ENCODE results near the gene RASGRF1. TPM values are rescaled to one million over a fixed set of nuclear protein-coding genes. Genes with fewer than 3 reads are reported as not detected.

The RASGRF1 gene
- total and polyA plus RNA-seq, 2 donors (not counting 1 experiment from before 2014, with no cell fraction given) = 1.0 to 9.4 TPM

DNA sequence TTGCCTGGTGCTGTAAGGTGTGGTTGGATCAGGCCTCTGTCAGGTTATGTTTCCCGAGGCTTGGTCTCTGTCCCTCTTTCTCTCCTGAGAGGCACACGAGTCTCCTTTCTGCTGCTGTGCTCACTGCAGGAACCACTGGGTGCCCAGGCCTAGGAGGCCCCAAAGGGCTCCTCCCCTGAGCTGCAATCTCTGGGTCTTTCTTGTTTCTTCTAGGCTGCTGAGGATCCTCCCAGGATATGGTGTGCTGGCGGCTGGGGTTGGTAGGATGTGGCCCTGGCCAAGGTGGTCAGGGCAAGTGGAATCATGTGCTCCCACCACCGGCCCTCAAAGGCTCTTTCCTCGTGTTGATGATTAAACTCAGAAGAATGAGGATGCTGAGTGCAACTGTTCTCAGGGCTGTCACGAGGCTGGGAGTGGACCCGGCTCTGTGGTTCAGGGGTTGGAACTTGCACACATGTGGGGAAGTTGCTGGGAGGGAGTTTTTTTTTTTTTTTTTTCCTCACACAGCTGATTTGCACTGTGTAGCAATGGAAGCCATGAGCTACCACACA lies 102.1 kb downstream of the RASGRF1 start:
- CTCF ChIA-PET = interaction anchor here (1.0 to 1.8 kb wide), 5 partner anchors 10 to 79 kb away, joined by 4 to 11 read pairs (median 6); no protein-coding TSS in a partner anchor
- intact Hi-C loops (cut with micrococcal nuclease) = no loop called here
- H3K79me2 ChIP-seq (ENCODE audit: control insufficient read depth, insufficient read depth, low read length) = no peaks in the 10 kb centered on the region
- H3K27ac ChIP-seq (ENCODE audit: low read length in 2 of 2) = no peak overlapping the region
- Mint-ChIP-seq H3K9me3 (ENCODE audit: insufficient read depth) (no peaks in the 10 kb centered on the region), H3K4me3 (no peak overlapping the region), H3K27ac (peak overlapping the region; percentile 15), H3K4me1 (peaks cover 25% of the 10 kb centered on the region), H3K27me3 (peaks cover 2% of the 10 kb centered on the region)
- H3K4me1 ChIP-seq (ENCODE audit: control insufficient read depth in 2 of 2, insufficient read depth in 2 of 2, low read length in 2 of 2) = peaks cover 5 to 26% of the 10 kb centered on the region in 2 donors
- no peak overlapping the region for H3K4me3 ChIP-seq (ENCODE audit: control extremely low read depth in 1 of 5, extremely low read depth in 1 of 5, insufficient read depth in 1 of 5, low read depth in 2 of 5, low read length in 4 of 5)
- no peak overlapping the region for H3K4me2 ChIP-seq (replicated peaks; ENCODE audit: low read depth, low read length, poor library complexity, severe bottlenecking)
- POLR2A ChIA-PET = interaction anchor here (0.6 kb wide), 1 partner anchor 13 kb away, joined by 4 read pairs; no protein-coding TSS in a partner anchor
- no peaks in the 10 kb centered on the region for H3K9me3 ChIP-seq (ENCODE audit: control extremely low read depth in 1 of 3, control insufficient read depth in 2 of 3, insufficient read depth in 1 of 3, low read length in 2 of 3)
- DNase-seq (no peak), ATAC-seq (ENCODE audit: low read depth) (no peak)
- H2AFZ ChIP-seq (ENCODE audit: insufficient read depth, low read depth, low read length, poor library complexity, severe bottlenecking) = no peak overlapping the region
- no peaks in the 10 kb centered on the region for H3K36me3 ChIP-seq (replicated peaks in 1 of 2; ENCODE audit: control extremely low read depth in 1 of 2, control insufficient read depth in 1 of 2, extremely low read depth in 1 of 2, insufficient read depth in 2 of 2, low read length in 1 of 2)
- 26% methylated on average over 5 of the region's 7 CpGs for WGBS (ENCODE audit: insufficient coverage)
- no peaks in the 10 kb centered on the region for H4K20me1 ChIP-seq (ENCODE audit: control insufficient read depth, insufficient read depth, low read length, poor library complexity, severe bottlenecking)
- no peak overlapping the region for H3K9ac ChIP-seq (ENCODE audit: low read length)
- peaks cover 0 to 3% (median 0%) of the 10 kb centered on the region in 4 experiments for H3K27me3 ChIP-seq (replicated peaks in 1 of 4; ENCODE audit: control extremely low read depth in 1 of 4, control insufficient read depth in 3 of 4, insufficient read depth in 4 of 4, low read length in 3 of 4)
- TF ChIP-seq, protein P1, sequence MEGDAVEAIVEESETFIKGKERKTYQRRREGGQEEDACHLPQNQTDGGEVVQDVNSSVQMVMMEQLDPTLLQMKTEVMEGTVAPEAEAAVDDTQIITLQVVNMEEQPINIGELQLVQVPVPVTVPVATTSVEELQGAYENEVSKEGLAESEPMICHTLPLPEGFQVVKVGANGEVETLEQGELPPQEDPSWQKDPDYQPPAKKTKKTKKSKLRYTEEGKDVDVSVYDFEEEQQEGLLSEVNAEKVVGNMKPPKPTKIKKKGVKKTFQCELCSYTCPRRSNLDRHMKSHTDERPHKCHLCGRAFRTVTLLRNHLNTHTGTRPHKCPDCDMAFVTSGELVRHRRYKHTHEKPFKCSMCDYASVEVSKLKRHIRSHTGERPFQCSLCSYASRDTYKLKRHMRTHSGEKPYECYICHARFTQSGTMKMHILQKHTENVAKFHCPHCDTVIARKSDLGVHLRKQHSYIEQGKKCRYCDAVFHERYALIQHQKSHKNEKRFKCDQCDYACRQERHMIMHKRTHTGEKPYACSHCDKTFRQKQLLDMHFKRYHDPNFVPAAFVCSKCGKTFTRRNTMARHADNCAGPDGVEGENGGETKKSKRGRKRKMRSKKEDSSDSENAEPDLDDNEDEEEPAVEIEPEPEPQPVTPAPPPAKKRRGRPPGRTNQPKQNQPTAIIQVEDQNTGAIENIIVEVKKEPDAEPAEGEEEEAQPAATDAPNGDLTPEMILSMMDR (IDR thresholded peaks at IDR 0.05) = no peak
- TF ChIP-seq EZH2 (IDR thresholded peaks at IDR 0.05; ENCODE audit: borderline replicate concordance, insufficient read depth, low read depth, low read length, poor library complexity, severe bottlenecking) = no peak

DNA sequence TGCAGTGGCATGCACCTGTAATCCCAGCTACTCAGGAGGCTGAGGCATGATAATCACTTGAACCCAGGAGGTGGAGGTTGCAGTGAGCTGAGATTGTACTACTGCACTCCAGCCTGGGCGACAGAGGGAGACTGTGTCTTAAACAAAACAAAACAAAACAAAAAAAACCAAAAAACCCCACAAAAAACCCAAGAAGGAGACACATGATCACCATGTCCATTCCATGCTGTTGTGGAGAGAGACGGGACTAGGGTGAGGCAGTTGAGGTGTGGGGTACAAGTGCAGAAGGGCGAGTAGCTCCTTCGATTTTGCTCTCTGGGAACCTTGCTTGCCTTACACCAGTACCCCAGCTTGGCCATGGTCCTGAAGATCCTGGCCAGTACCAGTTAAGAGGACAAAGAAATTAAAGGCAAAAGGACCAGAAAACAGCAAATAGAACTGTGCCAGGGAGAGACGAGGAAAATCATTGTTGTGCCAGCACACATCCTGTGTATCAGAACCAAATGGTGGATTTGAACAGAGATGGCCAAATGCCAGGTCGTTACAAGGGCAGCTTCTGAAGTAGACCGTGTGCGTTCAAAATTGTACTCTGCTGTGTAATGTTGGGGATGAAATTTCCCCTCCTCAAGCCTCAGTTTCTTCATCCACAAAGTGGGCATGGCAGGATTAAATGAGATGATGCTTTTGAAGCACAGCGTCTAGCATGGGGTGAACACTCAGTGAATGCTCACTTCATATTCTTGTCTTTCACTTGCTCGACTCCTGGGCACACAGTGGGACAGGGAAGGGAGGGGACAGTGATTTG lies 102.8 kb downstream of the RASGRF1 start:
- TF ChIP-seq, protein P1 (IDR thresholded peaks at IDR 0.05) = no peak
- no peak for TF ChIP-seq EZH2 (IDR thresholded peaks at IDR 0.05; ENCODE audit: borderline replicate concordance, insufficient read depth, low read depth, low read length, poor library complexity, severe bottlenecking)
- CTCF ChIA-PET = interaction anchor here (1.7 kb wide), 1 partner anchor 9 kb away, joined by 11 read pairs; no protein-coding TSS in a partner anchor
- POLR2A ChIA-PET = interaction anchor here (0.5 kb wide), 1 partner anchor 17 kb away, joined by 6 read pairs; no protein-coding TSS in a partner anchor

More for the DNA sequence above, 102.8 kb downstream of the RASGRF1 start:
- H4K20me1 ChIP-seq (ENCODE audit: control insufficient read depth, insufficient read depth, low read length, poor library complexity, severe bottlenecking) = no peaks in the 10 kb centered on the region
- H3K27ac ChIP-seq (ENCODE audit: low read length in 2 of 2) = no peak overlapping the region
- H3K9me3 Mint-ChIP-seq (ENCODE audit: insufficient read depth) = no peaks in the 10 kb centered on the region
- peaks cover 5 to 20% of the 10 kb centered on the region in 2 donors for H3K4me1 ChIP-seq (ENCODE audit: control insufficient read depth in 2 of 2, insufficient read depth in 2 of 2, low read length in 2 of 2)
- ATAC-seq (ENCODE audit: low read depth) = no peak
- no peak overlapping the region for H3K4me2 ChIP-seq (replicated peaks; ENCODE audit: low read depth, low read length, poor library complexity, severe bottlenecking)
- H3K9me3 ChIP-seq (ENCODE audit: control extremely low read depth in 1 of 3, control insufficient read depth in 2 of 3, insufficient read depth in 1 of 3, low read length in 2 of 3) = no peaks in the 10 kb centered on the region
- H3K79me2 ChIP-seq (ENCODE audit: control insufficient read depth, insufficient read depth, low read length) = no peaks in the 10 kb centered on the region
- no peak for DNase-seq
- peaks cover 2% of the 10 kb centered on the region for H3K27me3 Mint-ChIP-seq
- H3K4me1 Mint-ChIP-seq = peaks cover 19% of the 10 kb centered on the region
- intact Hi-C loops (cut with micrococcal nuclease) = no loop called here
- peaks cover 0 to 3% (median 0%) of the 10 kb centered on the region in 4 experiments for H3K27me3 ChIP-seq (replicated peaks in 1 of 4; ENCODE audit: control extremely low read depth in 1 of 4, control insufficient read depth in 3 of 4, insufficient read depth in 4 of 4, low read length in 3 of 4)
- peak overlapping the region; percentile 37 for H3K27ac Mint-ChIP-seq
- H3K4me3 ChIP-seq (ENCODE audit: control extremely low read depth in 1 of 5, extremely low read depth in 1 of 5, insufficient read depth in 1 of 5, low read depth in 2 of 5, low read length in 4 of 5) = no peak overlapping the region
- H2AFZ ChIP-seq (ENCODE audit: insufficient read depth, low read depth, low read length, poor library complexity, severe bottlenecking) = no peak overlapping the region
- no peak overlapping the region for H3K9ac ChIP-seq (ENCODE audit: low read length)
- no peaks in the 10 kb centered on the region for H3K36me3 ChIP-seq (replicated peaks in 1 of 2; ENCODE audit: control extremely low read depth in 1 of 2, control insufficient read depth in 1 of 2, extremely low read depth in 1 of 2, insufficient read depth in 2 of 2, low read length in 1 of 2)
- no peak overlapping the region for H3K4me3 Mint-ChIP-seq
- WGBS (ENCODE audit: insufficient coverage) = 75% methylated on average over 1 of the region's 10 CpGs

Measured in B cell (primary cell).